Dendritic cell treated with granulocyte-macrophage colony-stimulating factor and Interleukin-4, amounts not matched to agents 40 ng/mL and 50 ng/mL, for 4 days (primary cell): ENCODE measurements around the gene TXNRD2.

Experiments
- H3K27ac Mint-ChIP-seq: one replicate; pipeline ENCODE4 v1.8.0; 2022; ENCODE audit warnings: mild to moderate bottlenecking, mixed read lengths
- H3K27me3 Mint-ChIP-seq: one replicate; pipeline ENCODE4 v1.8.0; 2022; ENCODE audit warnings: mild to moderate bottlenecking, mixed read lengths
- H3K36me3 Mint-ChIP-seq: one replicate; pipeline ENCODE4 v1.8.0; 2022; ENCODE audit warnings: low read depth, mixed read lengths
- H3K4me1 Mint-ChIP-seq: one replicate; pipeline ENCODE4 v1.8.0; 2022; ENCODE audit warnings: low read depth, mixed read lengths
- H3K4me3 Mint-ChIP-seq: one replicate; pipeline ENCODE4 v1.8.0; 2022; ENCODE audit warnings: mild to moderate bottlenecking, moderate library complexity, mixed read lengths
- H3K9me3 Mint-ChIP-seq: one replicate; pipeline ENCODE4 v1.8.0; 2022; ENCODE audit warnings: mixed read lengths
- intact Hi-C: fragments of 100-400 bp; cut with micrococcal nuclease; formaldehyde crosslinking; loops from one replicate; pipeline ENCODE4 v1.15.0; 2022

TXNRD2 gene

DNA sequence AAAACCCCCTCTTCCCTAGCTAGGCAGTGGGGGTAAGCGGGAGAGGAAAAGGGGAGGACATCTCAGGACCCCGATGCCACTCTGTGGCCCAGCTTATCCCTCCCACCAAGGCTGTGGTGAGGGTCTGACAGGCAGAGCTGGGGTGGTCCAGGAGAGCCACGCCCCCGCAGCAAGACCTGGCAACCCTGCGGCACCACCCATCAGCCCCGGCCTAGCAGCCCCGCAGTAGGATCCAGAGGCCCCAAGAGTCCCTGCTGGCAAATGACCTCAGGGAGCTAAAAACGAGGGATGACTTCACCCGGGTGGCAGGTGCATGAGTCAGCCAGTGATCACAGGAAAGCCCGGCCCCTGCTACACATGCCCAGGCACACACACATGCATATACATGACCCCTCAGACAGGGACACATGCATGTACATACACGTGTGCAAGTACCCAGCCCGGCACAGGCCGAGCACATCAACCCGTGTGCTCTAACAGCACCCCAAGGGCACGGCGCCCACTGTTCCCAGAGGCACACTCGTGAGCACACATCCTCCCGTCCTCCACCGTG, 42.7 kb upstream of the TXNRD2 start:
- Mint-ChIP-seq H3K4me1 (peaks cover 19% of the 10 kb centered on the region), H3K27me3 (peaks cover 16% of the 10 kb centered on the region), H3K4me3 (no peak overlapping the region), H3K36me3 (peaks cover 15% of the 10 kb centered on the region), H3K9me3 (no peaks in the 10 kb centered on the region), H3K27ac (no peak overlapping the region)
- intact Hi-C loops, result no loop called here

DNA sequence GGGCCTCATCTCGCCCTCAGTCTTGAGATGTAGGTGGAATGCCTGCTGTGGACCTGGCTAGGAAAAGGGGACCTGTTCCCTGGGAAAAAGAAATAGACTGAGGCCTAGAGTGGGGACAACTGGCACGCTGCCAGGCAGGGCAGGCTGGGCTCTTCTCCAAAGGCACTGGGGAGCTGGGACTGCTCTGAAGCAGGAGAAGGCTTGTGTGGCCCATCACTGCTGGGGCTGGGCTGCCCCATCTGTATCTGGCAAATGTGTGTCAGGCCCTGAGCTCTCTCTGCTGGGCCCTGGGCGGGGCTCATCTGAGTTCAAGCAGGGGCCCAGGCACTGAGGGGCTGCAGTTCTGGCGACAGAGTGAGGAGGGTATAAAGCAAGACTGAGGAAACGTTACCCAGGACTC, 42.1 kb upstream of the TXNRD2 start:
- H3K9me3 Mint-ChIP-seq, result no peaks in the 10 kb centered on the region
- H3K27me3 Mint-ChIP-seq, result peaks cover 16% of the 10 kb centered on the region
- H3K36me3 Mint-ChIP-seq, result peaks cover 20% of the 10 kb centered on the region
- H3K4me3 Mint-ChIP-seq, result no peak overlapping the region
- H3K27ac Mint-ChIP-seq, result no peak overlapping the region
- intact Hi-C loops, result no loop called here
- H3K4me1 Mint-ChIP-seq, result peaks cover 19% of the 10 kb centered on the region

DNA sequence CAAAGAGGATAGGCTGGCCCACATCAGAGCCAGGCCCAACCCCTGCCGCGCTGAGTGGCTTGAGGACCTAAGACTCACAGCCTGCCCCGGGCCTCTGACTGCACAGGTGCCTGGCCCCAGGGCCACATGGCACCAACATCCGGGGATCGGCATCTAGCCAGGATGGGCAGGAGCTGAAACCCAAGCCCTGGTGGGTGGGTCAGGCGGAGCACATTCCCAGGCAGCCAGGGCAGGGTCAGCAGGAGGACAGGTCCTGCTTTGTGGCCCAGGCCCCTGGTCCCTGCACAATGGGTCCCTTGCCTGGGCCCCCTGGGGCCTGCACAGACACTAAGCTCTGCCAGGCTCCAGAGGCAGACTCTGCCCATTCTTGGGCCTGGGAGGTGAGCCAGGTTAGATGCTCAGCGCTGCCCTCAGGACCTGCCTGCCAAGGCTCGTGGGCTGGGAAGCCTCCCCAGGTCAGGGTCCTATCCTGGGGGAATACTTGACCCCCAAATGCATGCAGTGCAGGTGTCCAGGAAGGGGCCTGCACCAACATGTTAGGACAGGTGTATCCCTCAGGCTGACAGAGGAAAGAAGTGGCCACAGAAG, 41.5 kb upstream of the TXNRD2 start:
- no peak overlapping the region for H3K4me3 Mint-ChIP-seq
- intact Hi-C loops, result no loop called here
- peaks cover 19% of the 10 kb centered on the region for H3K4me1 Mint-ChIP-seq
- H3K27ac Mint-ChIP-seq, result no peak overlapping the region
- peaks cover 16% of the 10 kb centered on the region for H3K27me3 Mint-ChIP-seq
- H3K36me3 Mint-ChIP-seq, result peaks cover 21% of the 10 kb centered on the region
- no peaks in the 10 kb centered on the region for H3K9me3 Mint-ChIP-seq

DNA sequence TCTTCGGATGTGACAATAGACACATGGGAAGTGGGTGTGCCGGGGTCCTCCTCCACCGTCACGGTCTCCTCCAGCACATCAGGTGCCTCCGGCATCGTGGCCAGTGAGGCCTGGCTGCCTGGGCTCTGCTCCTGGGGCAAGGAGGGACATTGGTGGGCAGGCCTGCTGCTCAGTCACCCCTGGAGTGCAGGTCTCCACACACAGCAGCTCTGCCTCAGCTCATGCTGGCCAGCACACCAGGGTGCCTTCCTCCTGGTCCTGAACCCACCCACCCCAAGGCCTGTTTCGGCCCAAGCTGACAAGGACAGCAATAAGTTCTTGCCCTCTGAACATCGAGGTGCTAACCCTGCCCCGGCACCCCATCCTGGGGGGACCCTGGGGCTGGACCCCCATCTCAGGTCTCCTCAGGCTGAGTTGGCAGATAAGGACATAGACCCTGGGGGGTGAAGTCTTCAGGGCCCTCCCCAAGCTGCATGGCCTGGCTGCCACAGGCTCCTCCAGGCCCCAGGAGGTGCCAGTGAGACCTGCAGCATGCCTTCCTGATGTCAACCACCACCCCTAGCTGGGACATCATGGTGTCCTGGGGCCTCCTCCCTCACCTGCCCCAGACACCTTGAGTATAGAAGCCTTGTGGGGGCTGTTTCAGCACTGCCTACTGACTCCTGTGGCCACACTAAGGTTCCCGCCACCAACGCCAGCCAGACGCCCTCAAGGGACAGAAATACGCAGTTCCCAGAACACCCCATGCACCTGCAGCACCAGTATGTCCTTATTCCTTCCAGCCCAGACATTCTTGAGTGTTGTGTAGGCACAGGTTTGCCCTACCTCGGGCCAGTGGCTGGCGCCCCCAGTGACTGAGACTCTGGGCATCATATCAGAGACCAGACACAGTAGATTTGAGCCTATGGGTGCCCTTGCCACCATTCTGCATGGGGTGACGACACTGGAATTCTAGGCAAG, 40.6 kb upstream of the TXNRD2 start:
- H3K9me3 Mint-ChIP-seq, result no peaks in the 10 kb centered on the region
- intact Hi-C loops, result no loop called here
- H3K27ac Mint-ChIP-seq, result no peak overlapping the region
- H3K4me3 Mint-ChIP-seq, result no peak overlapping the region
- H3K36me3 Mint-ChIP-seq, result peaks cover 21% of the 10 kb centered on the region
- H3K4me1 Mint-ChIP-seq, result peaks cover 19% of the 10 kb centered on the region
- H3K27me3 Mint-ChIP-seq, result peaks cover 16% of the 10 kb centered on the region

DNA sequence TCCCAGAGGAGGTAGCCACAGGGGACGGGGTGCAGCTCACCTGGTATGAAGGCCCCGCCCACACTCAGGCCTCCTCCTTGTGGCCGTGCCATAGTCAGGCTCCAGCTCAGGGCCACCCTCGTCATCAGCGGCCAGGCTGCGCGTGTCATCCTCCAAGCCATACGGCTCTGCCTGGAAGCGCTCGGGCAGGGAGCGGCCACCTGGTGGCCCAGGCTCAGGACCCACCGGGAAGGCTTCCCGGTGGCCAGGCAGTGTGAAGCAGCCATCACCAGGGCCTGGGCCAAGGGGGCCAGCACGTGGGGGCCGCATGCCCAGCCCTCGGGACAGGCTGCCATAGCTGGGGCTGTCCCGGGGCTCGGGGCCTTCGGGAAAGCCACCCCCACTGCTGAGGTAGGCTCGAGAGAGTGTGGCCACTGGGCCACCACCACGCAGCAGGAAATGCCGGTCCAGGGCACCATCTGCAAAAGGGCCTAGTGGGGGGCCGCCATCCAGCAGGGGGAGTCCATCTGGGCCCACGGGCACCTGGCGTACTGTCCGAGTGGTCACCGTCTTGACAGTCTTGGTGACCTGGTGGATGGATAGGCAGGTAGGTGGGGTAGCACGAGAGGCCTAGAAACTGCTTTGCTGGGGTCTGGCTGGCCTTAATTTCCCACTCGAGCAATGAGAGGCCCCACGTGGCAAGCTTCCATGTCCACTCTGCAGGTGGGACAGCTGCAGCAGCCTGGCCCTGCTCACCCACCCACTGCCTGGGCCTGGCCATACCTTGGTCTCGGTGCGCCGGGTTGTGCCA, 39.7 kb upstream of the TXNRD2 start:
- intact Hi-C loops, result no loop called here
- no peaks in the 10 kb centered on the region for H3K9me3 Mint-ChIP-seq
- no peak overlapping the region for H3K27ac Mint-ChIP-seq
- H3K4me3 Mint-ChIP-seq, result no peak overlapping the region
- peaks cover 17% of the 10 kb centered on the region for H3K4me1 Mint-ChIP-seq
- peaks cover 16% of the 10 kb centered on the region for H3K27me3 Mint-ChIP-seq
- peaks cover 21% of the 10 kb centered on the region for H3K36me3 Mint-ChIP-seq

DNA sequence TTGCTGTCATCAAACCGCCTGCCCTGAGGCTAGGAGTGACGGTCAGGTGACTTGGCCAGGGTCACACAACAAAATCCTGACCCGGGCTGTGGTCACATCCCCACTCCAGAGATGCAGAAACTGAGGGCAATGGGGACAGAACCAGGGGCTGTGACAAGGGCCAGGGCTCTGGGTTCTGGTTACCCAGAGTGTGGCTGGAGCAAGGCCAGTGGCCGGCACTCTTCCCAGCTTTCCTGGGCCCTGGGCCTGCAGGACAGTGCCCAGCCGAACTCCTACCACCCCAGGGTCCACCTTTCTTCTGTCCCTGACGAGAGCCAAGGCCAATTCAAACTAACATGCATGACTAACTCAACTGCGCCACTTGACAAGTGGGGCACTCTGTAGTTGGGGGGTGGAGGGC, 39.1 kb upstream of the TXNRD2 start:
- Mint-ChIP-seq H3K4me1 (peaks cover 11% of the 10 kb centered on the region), H3K27me3 (peaks cover 10% of the 10 kb centered on the region), H3K9me3 (no peaks in the 10 kb centered on the region), H3K4me3 (no peak overlapping the region), H3K36me3 (peaks cover 21% of the 10 kb centered on the region), H3K27ac (no peak overlapping the region)
- intact Hi-C loops, result no loop called here

DNA sequence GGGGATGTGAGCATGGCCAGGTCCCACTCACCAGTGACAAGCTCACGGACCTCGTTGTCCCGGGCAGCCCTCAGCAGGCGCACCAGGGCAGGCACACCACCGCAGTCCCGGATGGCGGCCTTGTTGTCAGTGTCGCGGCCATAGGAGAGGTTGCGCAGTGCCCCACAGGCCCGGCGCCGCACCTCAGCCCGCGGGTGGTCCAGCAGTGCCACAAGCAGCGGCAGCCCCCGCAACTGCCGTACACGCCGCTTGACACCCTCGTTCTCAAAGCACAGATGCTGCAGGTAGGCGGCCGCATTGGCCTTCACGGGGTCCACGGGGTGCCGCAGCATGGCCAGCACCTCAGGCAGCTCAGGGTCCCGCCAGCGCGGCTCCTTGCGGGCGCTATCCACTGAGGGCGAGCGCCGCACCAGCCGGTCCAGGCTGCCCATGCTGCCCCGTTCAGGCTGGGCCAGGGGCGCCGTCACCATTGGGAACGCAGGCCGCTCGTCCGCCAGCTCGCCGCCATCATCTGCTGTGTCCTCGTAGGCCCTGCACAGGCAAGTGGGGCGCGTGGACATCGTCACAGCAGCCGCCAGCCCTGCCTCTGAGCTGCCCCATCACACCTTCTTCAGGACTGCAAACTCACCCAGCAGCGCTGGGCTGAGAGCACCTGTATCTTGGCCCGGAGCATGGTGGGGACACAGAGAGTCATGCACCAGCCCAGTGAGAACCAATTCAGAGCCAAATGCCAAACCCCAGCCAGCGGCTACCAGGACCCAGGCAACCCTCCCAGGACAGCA, 38.3 kb upstream of the TXNRD2 start:
- Mint-ChIP-seq H3K27ac (no peak overlapping the region), H3K4me3 (no peak overlapping the region), H3K27me3 (peaks cover 9% of the 10 kb centered on the region), H3K4me1 (peaks cover 8% of the 10 kb centered on the region), H3K9me3 (no peaks in the 10 kb centered on the region), H3K36me3 (peaks cover 21% of the 10 kb centered on the region)
- intact Hi-C loops, result no loop called here

DNA sequence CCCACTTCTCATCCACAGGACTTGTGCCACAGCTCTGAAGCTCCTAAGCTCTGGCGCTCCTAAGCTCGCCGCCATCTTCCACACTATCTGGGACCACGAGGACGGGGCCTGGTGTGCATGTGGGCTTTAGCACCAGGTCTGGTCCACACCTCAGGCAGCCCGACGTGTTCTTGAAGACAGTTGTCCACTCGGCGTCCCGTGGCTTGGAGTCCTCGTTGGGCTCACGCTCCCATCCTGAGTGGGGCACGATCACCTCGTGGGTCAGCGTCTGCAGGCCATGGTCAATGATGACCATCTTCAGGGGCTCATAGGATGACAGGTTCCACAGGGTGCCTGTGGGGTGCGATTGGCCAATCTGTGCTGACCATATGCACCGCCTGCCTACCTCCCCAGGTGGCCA, 37.1 kb upstream of the TXNRD2 start:
- Mint-ChIP-seq H3K27ac (no peak overlapping the region), H3K4me3 (no peak overlapping the region), H3K4me1 (peaks cover 13% of the 10 kb centered on the region), H3K36me3 (peaks cover 23% of the 10 kb centered on the region), H3K27me3 (peaks cover 15% of the 10 kb centered on the region), H3K9me3 (no peaks in the 10 kb centered on the region)
- intact Hi-C loops, result no loop called here

DNA sequence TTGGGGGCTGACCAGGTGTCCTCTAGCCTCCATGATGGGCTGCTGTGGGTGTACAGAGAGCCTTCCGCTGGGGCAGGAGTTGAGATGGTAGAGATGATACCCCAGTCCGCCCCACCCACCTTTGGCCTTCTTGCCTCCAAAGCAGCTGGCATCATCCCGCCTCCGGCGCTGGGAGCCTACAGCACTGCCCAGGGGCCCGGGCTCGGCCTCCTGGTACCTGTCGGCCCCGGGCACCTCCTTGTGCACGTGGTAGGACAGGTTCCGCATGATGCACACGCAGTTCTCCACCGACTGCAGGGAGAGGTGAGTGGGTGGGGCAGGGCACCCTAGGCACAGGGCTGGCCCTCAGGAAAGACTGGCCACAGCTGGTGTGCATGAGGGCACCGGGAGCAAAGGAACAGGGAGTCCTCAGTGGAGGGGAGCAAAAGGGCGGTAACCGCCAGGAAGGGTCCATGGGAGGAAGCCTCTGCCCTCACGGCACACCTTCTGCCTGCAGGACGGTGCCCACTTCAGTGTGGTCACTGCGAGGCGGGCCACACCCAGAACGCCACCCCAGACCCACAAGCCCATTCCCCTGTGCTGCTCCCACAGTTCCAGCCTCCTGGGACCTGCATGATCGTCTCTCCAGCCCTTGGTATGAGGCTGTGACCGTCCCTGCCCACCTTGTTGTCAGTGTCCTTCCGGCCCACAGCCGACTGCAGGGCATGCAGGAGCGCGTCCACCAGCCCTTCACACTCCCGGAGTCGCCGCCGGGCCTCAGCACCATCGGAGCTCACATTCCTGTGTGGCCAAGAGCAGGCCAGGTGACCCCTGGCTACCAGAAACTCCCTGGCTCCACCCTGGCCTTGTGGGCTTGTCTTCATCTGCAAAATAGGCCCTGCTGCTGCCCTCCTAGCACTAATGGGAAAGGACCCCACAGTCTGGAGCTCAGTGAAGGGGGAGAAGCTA, 36.0 kb upstream of the TXNRD2 start:
- Mint-ChIP-seq H3K36me3 (peaks cover 32% of the 10 kb centered on the region), H3K4me3 (no peak overlapping the region), H3K27ac (no peak overlapping the region), H3K27me3 (peaks cover 17% of the 10 kb centered on the region), H3K9me3 (no peaks in the 10 kb centered on the region), H3K4me1 (peaks cover 13% of the 10 kb centered on the region)
- intact Hi-C loops, result no loop called here

DNA sequence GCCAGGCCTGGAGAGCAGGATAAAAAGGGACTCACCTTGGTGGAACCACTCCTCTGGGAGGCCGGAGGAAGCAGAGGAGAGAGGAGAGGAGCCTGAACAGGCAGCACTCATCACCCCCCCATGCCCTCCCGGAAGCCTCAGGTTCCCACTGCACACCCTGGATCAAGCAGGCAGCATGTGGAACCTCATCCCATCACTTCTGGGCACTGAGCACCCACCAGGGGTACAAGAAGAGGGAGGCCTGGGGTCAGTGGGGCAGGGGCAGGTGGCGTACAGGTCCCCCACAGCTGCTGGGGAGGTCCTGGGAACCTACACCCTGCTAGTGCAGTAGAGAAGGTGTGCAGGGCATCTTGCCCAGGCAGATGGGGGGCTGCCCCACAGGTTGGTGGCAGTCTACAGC, 35.1 kb upstream of the TXNRD2 start:
- Mint-ChIP-seq H3K27ac (no peak overlapping the region), H3K9me3 (no peaks in the 10 kb centered on the region), H3K4me3 (no peak overlapping the region), H3K27me3 (peaks cover 17% of the 10 kb centered on the region), H3K4me1 (peaks cover 13% of the 10 kb centered on the region), H3K36me3 (peaks cover 34% of the 10 kb centered on the region)
- intact Hi-C loops, result no loop called here

DNA sequence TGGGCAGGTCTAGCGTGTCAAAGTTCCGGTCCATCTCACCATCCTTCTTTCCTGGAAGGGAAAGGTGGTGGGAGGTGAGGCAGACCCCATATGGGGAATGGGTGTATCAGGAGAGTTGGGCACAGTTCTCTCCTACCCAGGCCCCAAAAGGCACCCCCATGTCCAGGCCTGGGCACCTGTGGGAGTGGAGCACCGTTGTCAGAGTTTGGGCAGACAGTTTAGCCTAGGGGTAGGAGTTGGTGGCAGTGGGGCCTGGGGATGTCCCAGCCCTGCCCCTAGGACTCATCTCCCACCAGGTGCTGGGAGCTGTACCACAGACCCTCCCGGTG, 34.1 kb upstream of the TXNRD2 start:
- intact Hi-C loops, result no loop called here
- Mint-ChIP-seq H3K27ac (no peak overlapping the region), H3K9me3 (no peaks in the 10 kb centered on the region), H3K27me3 (peaks cover 17% of the 10 kb centered on the region), H3K36me3 (peaks cover 32% of the 10 kb centered on the region), H3K4me1 (peaks cover 17% of the 10 kb centered on the region), H3K4me3 (no peak overlapping the region)

DNA sequence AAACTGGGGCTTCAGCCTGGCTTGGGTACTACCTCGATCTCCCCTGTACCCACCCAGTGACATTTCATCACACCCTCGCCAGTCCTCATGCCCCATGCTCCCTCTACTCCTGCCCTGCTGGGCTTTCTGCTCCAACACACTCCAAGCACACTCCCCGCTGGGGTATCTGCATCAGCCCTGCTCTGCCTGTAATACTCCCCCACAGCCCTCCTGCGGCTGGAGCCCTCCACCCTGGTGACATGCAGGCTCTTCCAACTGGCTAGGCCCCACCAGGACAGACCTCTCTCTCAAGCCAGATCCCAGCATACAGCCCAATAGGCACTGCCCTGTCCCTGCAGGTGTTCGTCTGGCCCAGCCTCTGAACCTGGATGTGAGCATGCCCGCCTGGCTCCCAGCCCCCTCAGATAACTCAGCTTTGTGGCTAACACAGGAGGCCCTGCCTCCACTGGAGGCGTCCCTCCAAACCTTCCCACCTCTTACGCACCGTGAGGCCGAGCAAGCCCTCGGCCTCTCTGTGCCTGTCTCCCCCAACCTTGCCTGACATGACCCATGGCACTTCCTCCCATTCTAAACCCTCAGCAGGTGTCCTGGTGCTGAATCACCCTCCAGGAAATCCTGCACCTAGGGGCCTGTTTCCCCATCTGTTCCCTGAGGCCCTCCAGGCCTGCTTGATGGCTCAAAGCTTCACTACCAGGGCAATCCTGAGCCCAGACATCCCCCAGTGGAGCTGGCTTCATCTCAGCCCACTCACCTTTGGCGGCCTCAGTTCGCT, 33.5 kb upstream of the TXNRD2 start:
- Mint-ChIP-seq H3K9me3 (no peaks in the 10 kb centered on the region), H3K4me3 (no peak overlapping the region), H3K27ac (no peak overlapping the region), H3K27me3 (peaks cover 17% of the 10 kb centered on the region), H3K4me1 (peaks cover 19% of the 10 kb centered on the region), H3K36me3 (peaks cover 34% of the 10 kb centered on the region)
- intact Hi-C loops, result no loop called here
